ENCODE results near the gene PMS1. TPM values are rescaled to one million over a fixed set of nuclear protein-coding genes. Genes with fewer than 3 reads are reported as not detected.

PMS1 gene
- total and polyA plus RNA-seq, 2 donors (not counting 1 experiment from before 2014, with no cell fraction given): 14.9 to 44.2 TPM

GRCh38 chr2:189762229-189762550 is 22.1 kb upstream of the PMS1 start:
- Histone ChIP-seq H3K36me3 (replicated peaks in 1 of 2; ENCODE audit: control extremely low read depth in 1 of 2, control insufficient read depth in 1 of 2, extremely low read depth in 1 of 2, insufficient read depth in 2 of 2, low read length in 1 of 2) (peaks cover 3 to 8% of the 10 kb centered on the region in 2 experiments), H3K4me2 (replicated peaks; ENCODE audit: low read depth, low read length, poor library complexity, severe bottlenecking) (peak overlapping the region; percentile 86), H4K20me1 (ENCODE audit: control insufficient read depth, insufficient read depth, low read length, poor library complexity, severe bottlenecking) (no peaks in the 10 kb centered on the region), H3K27ac (ENCODE audit: low read length in 2 of 2) (peak overlapping the region; percentile 77 to 89), H3K9me3 (ENCODE audit: control extremely low read depth in 1 of 3, control insufficient read depth in 2 of 3, insufficient read depth in 1 of 3, low read length in 2 of 3) (no peaks in the 10 kb centered on the region), H2AFZ (ENCODE audit: insufficient read depth, low read depth, low read length, poor library complexity, severe bottlenecking) (peak overlapping the region; percentile 99), H3K4me3 (ENCODE audit: control extremely low read depth in 1 of 5, extremely low read depth in 1 of 5, insufficient read depth in 1 of 5, low read depth in 2 of 5, low read length in 4 of 5) (peak overlapping the region; percentile 67 to 100 (median 95)), H3K27me3 (replicated peaks in 1 of 4; ENCODE audit: control extremely low read depth in 1 of 4, control insufficient read depth in 3 of 4, insufficient read depth in 4 of 4, low read length in 3 of 4) (no peaks in the 10 kb centered on the region), H3K9ac (ENCODE audit: low read length) (peak overlapping the region; percentile 96), H3K79me2 (ENCODE audit: control insufficient read depth, insufficient read depth, low read length) (peaks cover 6% of the 10 kb centered on the region), H3K4me1 (ENCODE audit: control insufficient read depth in 2 of 2, insufficient read depth in 2 of 2, low read length in 2 of 2) (peaks cover 9 to 10% of the 10 kb centered on the region in 2 donors)
- H3K4me1 Mint-ChIP-seq: peaks cover 6% of the 10 kb centered on the region
- H3K9me3 Mint-ChIP-seq (ENCODE audit: insufficient read depth): no peaks in the 10 kb centered on the region
- WGBS (ENCODE audit: insufficient coverage): 1% methylated on average over 7 of the region's 7 CpGs
- ChIA-PET POLR2A (interaction anchor here (0.6 to 4.2 kb wide), 7 partner anchors 22 to 772 kb away, joined by 3 to 32 read pairs (median 3); partner anchors contain the start of genes ANKAR, ASNSD1, NEMP2 and ORMDL1), CTCF (interaction anchor here (0.6 to 4.6 kb wide), 22 partner anchors 8 to 557 kb away, joined by 3 to 37 read pairs (median 4); partner anchors contain the start of genes ANKAR, ASNSD1, ORMDL1 and PMS1)
- intact Hi-C loops (cut with micrococcal nuclease): loop anchor here (1.0 to 2.0 kb wide), 5 partner anchors 11 to 887 kb away; partner anchors contain the start of genes ASNSD1, NAB1, ORMDL1 and PMS1
- peak overlapping the region; percentile 98 for H3K4me3 Mint-ChIP-seq
- H3K27me3 Mint-ChIP-seq: no peaks in the 10 kb centered on the region
- ATAC-seq (ENCODE audit: low read depth) (no peak), DNase-seq (no peak)
- TF ChIP-seq EZH2 (IDR thresholded peaks at IDR 0.05; ENCODE audit: borderline replicate concordance, insufficient read depth, low read depth, low read length, poor library complexity, severe bottlenecking): no peak
- peak overlapping the region; percentile 98 for H3K27ac Mint-ChIP-seq

- Mint-ChIP-seq H3K9me3 (ENCODE audit: insufficient read depth) (no peaks in the 10 kb centered on the region), H3K4me1 (peaks cover 6% of the 10 kb centered on the region), H3K27me3 (no peaks in the 10 kb centered on the region), H3K27ac (peak within 1 kb of the TSS; percentile 98), H3K4me3 (peak within 1 kb of the TSS; percentile 98)
- Histone ChIP-seq H3K9ac (ENCODE audit: low read length) (peak within 1 kb of the TSS; percentile 96), H3K4me1 (ENCODE audit: control insufficient read depth in 2 of 2, insufficient read depth in 2 of 2, low read length in 2 of 2) (peaks cover 9 to 10% of the 10 kb centered on the region in 2 donors), H3K4me2 (replicated peaks; ENCODE audit: low read depth, low read length, poor library complexity, severe bottlenecking) (peak within 1 kb of the TSS; percentile 86), H3K36me3 (replicated peaks in 1 of 2; ENCODE audit: control extremely low read depth in 1 of 2, control insufficient read depth in 1 of 2, extremely low read depth in 1 of 2, insufficient read depth in 2 of 2, low read length in 1 of 2) (peaks cover 0 to 6% of the 10 kb centered on the region in 2 experiments), H4K20me1 (ENCODE audit: control insufficient read depth, insufficient read depth, low read length, poor library complexity, severe bottlenecking) (no peaks in the 10 kb centered on the region), H3K9me3 (ENCODE audit: control extremely low read depth in 1 of 3, control insufficient read depth in 2 of 3, insufficient read depth in 1 of 3, low read length in 2 of 3) (no peaks in the 10 kb centered on the region), H3K4me3 (ENCODE audit: control extremely low read depth in 1 of 5, extremely low read depth in 1 of 5, insufficient read depth in 1 of 5, low read depth in 2 of 5, low read length in 4 of 5) (peak within 1 kb of the TSS; percentile 67 to 100 (median 95)), H3K27me3 (replicated peaks in 1 of 4; ENCODE audit: control extremely low read depth in 1 of 4, control insufficient read depth in 3 of 4, insufficient read depth in 4 of 4, low read length in 3 of 4) (no peaks in the 10 kb centered on the region), H3K27ac (ENCODE audit: low read length in 2 of 2) (peak within 1 kb of the TSS; percentile 77 to 89), H2AFZ (ENCODE audit: insufficient read depth, low read depth, low read length, poor library complexity, severe bottlenecking) (peak within 1 kb of the TSS; percentile 99), H3K79me2 (ENCODE audit: control insufficient read depth, insufficient read depth, low read length) (peaks cover 6% of the 10 kb centered on the region)
- 0% methylated on average over 23 of the region's 33 CpGs for WGBS (ENCODE audit: insufficient coverage)
- intact Hi-C loops (cut with micrococcal nuclease): loop anchor here (1.0 to 2.0 kb wide), 6 partner anchors 11 to 886 kb away; partner anchors contain the start of genes ANKAR, ASNSD1, NAB1 and ORMDL1
- ChIA-PET CTCF (interaction anchor here (0.6 to 4.6 kb wide), 25 partner anchors 9 to 556 kb away, joined by 3 to 37 read pairs (median 4); partner anchors contain the start of genes ANKAR, ASNSD1, ORMDL1 and PMS1), POLR2A (interaction anchor here (0.6 to 4.2 kb wide), 9 partner anchors 21 to 771 kb away, joined by 3 to 32 read pairs (median 3); partner anchors contain the start of genes ANKAR, ASNSD1, NEMP2 and ORMDL1)
- peak; percentile 92 for ATAC-seq (ENCODE audit: low read depth)
- peak; percentile 96 for DNase-seq
- no peak for TF ChIP-seq EZH2 (IDR thresholded peaks at IDR 0.05; ENCODE audit: borderline replicate concordance, insufficient read depth, low read depth, low read length, poor library complexity, severe bottlenecking)
- TF ChIP-seq CTCF (IDR thresholded peaks at IDR 0.05): peak; percentile 73
Observed at GRCh38 chr2:189762551-189763298, 21.5 kb upstream of the PMS1 start, which contains the start of gene OSGEPL1. OSGEPL1 (minus strand) TSS chr2:189762792; CDS start chr2:189761640, 1,152 bp downstream.
